IPS DF 4.7 (cell line): ENCODE measurements around the gene NXPH3.

Experiments used
- DNase-seq: peaks from one replicate; pipeline ENCODE4 v3.0.0-alpha.2; 2013; ENCODE audit warnings: low spot score; ENCODE audit errors: extremely low read depth

Gene NXPH3

GRCh38 chr17:49576088-49576916 lies 631 bp downstream of the NXPH3 start:
- no peak for DNase-seq

GRCh38 chr17:49576917-49577649 lies 1.4 kb downstream of the NXPH3 start:
- no peak for DNase-seq

GRCh38 chr17:49577650-49577934 lies 1.9 kb downstream of the NXPH3 start:
- DNase-seq = no peak

GRCh38 chr17:49577963-49578362 lies 2.3 kb downstream of the NXPH3 start:
- DNase-seq = no peak

DNA sequence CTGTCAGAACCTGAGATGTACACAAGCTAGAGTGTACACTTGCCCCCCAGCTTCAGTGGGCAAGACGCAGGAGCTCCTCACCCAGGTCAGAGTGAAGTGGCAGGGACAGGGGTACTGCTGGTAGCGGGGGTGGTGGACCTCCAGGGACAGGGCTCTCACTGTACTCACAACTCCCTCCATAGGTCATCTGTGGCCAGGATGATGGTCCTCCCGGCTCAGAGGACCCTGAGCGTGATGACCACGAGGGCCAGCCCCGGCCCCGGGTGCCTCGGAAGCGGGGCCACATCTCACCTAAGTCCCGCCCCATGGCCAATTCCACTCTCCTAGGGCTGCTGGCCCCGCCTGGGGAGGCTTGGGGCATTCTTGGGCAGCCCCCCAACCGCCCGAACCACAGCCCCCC lies 2.7 kb downstream of the NXPH3 start:
- DNase-seq = no peak

DNA sequence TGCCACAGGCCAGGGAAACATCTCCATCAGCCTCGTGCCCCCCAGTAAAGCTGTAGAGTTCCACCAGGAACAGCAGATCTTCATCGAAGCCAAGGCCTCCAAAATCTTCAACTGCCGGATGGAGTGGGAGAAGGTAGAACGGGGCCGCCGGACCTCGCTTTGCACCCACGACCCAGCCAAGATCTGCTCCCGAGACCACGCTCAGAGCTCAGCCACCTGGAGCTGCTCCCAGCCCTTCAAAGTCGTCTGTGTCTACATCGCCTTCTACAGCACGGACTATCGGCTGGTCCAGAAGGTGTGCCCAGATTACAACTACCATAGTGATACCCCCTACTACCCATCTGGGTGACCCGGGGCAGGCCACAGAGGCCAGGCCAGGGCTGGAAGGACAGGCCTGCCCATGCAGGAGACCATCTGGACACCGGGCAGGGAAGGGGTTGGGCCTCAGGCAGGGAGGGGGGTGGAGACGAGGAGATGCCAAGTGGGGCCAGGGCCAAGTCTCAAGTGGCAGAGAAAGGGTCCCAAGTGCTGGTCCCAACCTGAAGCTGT lies 3.4 kb downstream of the NXPH3 start:
- DNase-seq = no peak

GRCh38 chr17:49579522-49579921 lies 3.9 kb downstream of the NXPH3 start:
- DNase-seq = no peak

DNA sequence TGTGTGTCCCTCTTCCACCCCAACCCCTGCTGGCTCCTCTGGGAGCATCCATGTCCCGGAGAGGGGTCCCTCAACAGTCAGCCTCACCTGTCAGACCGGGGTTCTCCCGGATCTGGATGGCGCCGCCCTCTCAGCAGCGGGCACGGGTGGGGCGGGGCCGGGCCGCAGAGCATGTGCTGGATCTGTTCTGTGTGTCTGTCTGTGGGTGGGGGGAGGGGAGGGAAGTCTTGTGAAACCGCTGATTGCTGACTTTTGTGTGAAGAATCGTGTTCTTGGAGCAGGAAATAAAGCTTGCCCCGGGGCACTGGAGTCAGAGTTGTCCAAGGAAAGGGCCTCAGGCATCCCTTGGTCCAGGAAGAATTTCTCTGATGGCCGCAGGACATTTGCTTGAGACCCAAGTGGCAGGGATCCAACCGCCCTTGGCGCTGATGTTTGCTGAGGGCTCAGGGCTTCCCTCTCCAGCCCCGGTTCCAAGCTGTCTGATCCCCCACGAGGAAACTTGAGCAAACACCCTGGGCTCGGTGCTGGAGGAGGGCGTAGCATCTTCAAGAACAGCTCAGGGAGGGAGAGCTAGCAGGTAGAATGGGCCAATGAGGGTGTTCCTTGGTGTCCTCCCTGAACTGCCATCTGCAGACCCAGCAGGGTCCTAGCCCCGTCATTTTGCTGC lies 4.5 kb downstream of the NXPH3 start:
- no peak for DNase-seq

GRCh38 chr17:49580981-49581647 lies 5.4 kb downstream of the NXPH3 start:
- no peak for DNase-seq

- no peak for DNase-seq
Measured at GRCh38 chr17:49581648-49581998, 6.0 kb downstream of the NXPH3 start.

DNA sequence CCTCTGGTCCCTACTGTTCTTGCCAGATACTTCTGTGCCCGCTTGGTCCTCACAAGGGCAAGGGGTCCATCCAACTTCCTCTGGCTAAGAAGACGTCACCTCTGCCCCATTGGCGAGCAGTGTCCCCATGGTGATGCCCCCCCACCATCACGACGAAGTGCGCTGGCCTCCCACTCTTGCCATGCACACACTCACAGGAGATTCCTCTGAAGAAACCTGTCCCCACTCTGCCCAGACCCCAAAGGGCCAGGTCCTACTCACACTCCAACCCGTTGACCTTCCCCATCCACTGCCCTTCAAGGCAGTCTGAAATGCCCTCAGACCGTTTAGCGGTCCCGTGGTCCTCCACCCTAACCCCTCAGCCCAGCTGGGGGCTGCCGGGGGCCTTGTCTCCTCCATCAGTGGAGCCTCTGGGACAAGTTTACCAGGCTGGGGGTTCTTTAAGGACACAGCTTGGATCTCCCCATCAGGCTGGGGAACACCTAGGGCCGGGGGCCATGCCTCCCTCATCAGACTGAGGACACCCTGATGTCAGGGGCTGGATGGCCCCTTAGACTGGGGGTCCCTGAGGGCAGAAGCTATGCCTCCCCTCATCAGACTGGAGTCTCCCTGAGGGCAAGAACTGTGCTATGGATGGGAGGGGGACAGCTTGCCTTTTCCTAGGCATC lies 6.5 kb downstream of the NXPH3 start:
- DNase-seq = no peak

DNA sequence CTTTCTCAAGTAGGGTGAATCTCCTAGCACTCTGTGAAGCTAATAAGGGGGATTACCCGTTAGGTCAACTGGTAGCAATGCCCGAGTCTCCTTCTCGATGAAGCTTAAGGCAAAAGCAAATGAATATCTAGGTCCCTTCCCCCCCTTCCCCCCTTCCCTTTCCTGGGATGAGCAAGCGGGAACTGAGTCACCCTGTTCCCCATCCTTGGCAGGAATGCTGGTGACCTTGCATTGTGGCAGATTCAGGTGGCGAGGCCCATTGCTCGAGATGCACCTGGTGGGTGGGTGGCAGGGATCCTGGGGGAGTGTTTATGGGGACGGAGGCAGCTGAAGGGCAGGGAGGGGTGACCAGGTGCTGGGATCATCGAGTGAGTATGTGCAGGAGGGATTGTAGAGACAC lies 7.1 kb downstream of the NXPH3 start:
- DNase-seq = no peak

GRCh38 chr17:49583226-49583625 lies 7.6 kb downstream of the NXPH3 start:
- no peak for DNase-seq

DNA sequence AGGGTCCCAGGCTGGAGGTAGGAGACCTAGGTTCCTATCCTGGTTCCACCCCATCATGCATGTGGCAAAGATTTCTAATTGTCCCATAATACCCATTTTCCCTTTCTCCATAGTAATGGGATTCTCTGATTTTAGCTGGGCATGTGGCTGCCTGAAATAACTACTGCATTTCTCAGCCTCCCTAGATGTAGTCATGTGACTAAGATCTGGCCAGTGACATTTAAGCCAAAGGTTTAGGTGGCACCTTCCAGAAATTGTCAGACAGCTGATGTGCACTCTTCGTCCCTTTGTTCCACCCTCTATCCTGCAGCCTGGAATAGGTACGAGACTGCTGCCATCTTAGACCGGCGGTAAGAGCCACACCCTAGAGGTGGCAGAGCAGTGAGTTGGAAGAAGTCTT lies 8.2 kb downstream of the NXPH3 start:
- DNase-seq = no peak

DNA sequence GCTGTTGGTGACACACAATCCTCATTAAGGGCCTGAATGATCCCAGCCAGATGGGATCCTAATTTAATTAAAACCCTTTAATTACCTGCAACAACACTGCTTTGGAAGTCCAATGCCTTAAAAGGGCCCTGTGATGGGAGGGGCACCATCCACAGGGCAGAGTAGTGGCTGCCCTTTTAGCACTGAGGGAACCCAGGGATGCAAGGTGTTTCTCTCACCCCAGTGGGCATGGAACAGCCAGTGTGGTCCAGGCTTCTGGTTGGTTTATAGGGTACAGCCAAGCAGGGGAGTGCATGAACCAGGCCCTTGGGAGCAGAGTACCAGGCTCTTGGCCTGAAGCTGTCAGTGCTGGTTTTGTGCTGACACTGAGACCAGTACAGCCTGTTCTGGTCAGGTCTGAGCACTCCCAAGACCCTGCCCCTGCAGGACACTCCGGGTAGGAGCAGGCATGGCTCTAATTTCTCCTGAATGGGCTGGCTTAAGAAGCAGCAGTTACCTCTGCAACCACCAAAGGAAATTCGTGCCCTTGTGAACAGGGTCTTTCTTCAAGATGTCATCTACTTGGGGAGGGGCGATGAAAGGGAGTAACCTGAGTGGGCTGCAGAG lies 9.9 kb downstream of the NXPH3 start:
- DNase-seq = no peak

DNA sequence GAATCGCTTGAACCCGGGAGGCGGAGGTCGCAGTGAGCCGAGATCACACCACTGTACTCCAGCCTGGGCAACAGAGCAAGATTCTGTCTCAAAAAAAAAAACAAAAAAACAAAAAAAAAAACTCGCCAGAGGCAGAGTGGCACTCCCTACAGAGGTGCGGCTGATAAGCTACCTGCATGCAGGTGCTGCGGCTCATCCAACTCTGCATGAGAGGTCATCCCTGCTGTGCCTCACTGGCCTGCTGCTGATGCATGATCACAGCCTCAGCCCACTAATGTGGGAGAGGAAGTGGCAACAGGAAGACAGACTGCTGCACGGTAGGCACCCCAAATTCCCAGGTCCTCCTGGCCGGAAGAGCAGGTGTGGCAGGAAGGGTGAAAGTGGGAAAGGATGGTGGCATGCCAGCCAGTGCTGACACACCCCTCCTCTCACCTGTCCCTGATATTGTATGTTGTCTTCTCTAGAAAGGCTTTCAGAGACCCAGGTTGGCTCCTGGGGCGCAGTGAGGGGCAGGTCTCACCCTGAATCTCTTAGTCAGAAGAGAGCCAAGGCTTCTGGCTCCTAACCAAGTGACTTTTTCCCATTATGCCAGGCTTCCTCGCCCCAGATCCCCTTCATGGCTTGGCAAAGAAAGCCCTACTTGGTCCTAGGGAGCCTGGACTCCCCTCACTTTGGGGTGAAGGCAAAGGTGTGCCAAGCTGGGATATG lies 11.8 kb downstream of the NXPH3 start:
- DNase-seq = no peak

GRCh38 chr17:49588312-49588711 lies 12.6 kb downstream of the NXPH3 start:
- DNase-seq = no peak

- no peak for DNase-seq
Measured at GRCh38 chr17:49588726-49589576, 13.3 kb downstream of the NXPH3 start.

DNA sequence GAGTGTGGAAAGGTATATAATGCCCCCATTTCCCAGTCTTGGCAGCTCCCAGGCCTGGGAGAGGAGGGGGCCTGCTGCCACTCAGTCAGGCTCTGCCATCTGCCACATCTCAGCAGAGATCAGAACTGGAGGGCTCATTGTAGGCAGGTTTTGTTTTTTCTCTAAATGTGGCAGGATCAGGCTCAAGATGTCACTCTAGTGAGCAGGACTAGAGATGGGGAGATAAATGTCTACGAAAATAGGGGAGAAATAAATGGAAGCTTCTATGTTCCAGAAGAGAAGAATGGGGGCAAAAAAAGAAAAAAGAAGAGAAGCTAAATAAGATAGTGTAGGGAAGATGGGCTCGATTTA lies 13.9 kb downstream of the NXPH3 start:
- no peak for DNase-seq
